T-helper 22 cell (primary cell): ENCODE data around the gene CCNL1.

Experiments
- DNase-seq: peaks from one replicate; pipeline ENCODE4 v3.0.0-alpha.2; 2020; ENCODE audit warnings: low read depth

The CCNL1 gene

DNA sequence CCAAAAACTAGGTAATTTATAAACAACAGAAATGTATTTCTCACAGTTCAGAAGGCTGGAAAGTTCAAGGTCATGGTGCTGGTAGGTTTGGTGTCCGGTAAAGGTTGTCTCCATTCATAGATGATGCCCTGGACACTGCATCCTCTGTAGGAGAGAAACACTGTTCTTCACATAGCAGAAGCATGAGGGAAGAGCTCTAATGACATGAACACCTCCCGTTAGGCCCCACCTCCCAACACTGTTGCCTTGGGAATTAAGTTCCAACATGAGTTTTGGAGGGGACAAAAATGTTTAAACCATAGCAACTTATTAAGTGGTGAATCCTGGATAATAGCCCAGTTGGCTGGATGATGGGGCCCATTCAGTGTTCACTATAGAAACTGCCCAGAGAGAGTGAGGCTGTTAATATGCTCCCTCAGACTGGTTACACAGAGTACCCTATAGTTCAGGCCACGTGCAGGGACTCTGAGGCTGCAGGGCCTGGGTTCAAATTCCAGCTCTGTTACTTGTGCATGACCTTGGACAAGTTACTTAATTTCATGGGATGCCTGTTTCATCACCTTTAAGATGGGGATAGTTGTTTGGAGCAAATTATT, 37.0 kb downstream of the CCNL1 start:
- no peak for DNase-seq

- no peak for DNase-seq
These were observed 37.8 kb downstream of the CCNL1 start for GRCh38 chr3:157122116-157122515.

DNA sequence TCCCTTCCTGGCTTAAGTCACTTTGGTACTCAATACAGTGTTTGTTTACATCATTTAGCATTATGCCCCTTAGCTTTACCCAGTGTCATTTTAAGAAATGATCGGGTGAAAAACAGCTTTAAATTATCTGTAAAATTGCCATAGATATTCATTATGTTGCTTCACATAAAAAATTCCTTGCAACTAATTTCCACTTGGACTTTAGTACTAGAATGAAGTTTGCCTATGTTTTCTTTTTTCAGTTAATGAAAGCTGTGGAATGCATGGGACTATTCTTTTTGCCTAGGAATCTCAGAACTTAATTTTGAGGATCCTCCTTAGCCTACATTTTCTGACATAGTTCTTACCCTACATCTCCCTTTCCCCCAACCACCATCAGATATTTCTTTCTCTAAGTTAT, 38.4 kb downstream of the CCNL1 start:
- no peak for DNase-seq

DNA sequence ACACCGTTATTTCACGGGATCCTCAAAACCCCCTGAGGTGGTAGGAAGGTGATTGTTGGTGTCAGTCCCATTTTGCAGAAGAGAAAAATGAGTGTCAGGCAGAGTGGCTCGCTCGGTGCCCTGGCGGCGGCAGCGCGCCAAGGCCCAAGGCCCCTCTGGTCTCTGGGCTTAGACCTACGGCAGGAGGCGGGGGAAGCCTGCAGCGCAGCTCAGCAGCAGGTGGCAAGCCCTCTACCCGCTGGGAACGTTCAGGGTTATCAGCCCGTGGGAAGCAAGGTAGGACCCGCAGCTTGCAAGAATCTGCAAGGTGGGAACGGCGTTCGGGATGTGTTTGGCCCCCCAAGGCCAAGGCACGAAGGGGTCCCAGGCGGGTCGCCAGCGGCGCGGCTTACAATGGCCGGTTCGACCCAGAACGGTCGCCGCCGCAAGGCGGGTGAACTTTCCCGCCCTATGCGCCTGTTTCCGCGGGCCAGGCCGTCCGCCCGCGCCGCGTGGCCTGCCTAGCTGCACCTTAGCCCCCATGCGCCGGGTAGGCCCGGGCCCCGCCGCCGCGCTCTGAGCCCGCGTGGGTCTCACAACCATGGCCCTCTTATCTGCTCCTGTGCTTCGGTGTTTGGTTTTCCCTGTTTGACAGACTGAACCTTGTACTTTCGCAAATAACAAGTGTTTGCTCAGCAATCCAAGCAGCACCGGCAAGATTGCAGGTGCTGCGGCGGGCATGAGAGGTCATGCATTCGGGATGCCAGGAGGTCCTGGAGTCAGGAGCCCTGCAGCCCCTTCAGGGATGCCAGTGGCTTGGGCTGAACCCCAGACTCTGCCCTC, 39.7 kb downstream of the CCNL1 start:
- no peak for DNase-seq

DNA sequence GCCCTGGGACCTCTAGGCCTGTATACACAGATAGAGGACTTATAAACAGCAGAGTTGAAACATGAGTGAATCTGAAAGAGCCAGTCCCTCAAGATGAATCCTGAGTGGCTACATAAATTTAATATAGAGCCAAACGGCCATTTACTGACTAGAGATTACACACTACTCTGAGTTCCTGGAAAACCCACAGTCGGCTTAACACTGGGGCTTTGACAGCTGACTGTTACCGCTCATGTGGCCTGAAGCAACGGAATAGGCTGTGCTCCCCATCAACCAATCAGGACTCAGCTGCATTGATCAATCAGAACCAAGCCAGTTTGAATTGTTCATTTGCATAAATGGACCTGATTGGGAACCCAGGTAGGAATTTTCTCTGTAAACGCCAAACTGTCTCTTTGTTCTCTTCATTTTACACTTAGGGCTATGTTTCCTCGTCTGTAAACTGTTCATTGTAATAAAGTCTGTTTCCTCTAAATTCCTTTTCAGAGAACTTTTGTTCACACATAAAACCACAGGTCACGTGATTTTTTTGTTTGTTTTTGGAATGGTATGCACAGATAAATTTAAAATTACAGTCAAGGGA, 40.5 kb downstream of the CCNL1 start:
- DNase-seq = no peak

GRCh38 chr3:157117875-157118654, 41.9 kb downstream of the CCNL1 start:
- DNase-seq = no peak

GRCh38 chr3:157117206-157117605, 42.7 kb downstream of the CCNL1 start:
- no peak for DNase-seq

GRCh38 chr3:157116017-157116416, 43.9 kb downstream of the CCNL1 start:
- DNase-seq = no peak

DNA sequence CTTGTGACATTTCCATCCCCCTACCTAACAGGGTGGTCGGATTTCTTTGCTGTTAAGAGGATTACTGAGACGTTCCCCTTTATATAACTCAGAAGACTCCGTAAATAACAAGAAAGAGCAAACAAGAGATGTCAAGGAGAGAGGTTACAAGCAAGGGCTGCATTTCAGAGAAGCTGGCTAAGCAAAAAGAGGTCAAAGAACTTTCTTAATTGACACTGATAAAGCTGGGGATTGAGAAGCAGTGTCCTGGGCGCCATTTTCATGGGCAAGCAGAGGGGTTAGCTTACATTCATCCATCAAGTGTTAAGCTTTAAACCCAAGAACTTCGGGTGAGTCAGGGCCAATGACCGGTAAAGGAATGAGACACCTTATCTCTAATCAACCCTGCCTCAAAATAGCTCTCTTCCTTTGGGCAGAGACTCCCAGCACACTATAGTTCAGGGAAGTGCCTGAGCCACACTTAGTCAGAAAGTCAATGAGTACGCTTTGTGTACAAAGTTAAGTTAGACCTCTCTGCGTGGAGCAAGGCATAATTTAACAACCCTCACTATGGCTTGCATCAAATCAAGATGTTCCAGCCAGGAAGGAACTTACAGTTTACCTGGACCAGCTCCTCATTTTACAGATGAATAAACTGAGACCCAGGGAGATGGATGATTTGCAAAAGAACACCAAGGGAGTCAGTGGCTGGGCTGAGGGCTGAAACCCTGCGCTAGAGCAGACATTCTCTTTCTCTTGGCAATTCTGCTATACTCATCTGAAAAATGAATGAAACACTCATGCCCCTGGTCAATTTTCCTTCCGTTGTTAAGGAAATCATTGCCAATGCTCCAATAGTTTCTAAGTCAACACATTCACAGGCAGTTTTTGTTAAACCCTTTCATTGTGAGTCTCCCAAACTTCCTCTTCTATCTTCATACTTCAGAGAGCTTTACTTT, 44.6 kb downstream of the CCNL1 start:
- no peak for DNase-seq

DNA sequence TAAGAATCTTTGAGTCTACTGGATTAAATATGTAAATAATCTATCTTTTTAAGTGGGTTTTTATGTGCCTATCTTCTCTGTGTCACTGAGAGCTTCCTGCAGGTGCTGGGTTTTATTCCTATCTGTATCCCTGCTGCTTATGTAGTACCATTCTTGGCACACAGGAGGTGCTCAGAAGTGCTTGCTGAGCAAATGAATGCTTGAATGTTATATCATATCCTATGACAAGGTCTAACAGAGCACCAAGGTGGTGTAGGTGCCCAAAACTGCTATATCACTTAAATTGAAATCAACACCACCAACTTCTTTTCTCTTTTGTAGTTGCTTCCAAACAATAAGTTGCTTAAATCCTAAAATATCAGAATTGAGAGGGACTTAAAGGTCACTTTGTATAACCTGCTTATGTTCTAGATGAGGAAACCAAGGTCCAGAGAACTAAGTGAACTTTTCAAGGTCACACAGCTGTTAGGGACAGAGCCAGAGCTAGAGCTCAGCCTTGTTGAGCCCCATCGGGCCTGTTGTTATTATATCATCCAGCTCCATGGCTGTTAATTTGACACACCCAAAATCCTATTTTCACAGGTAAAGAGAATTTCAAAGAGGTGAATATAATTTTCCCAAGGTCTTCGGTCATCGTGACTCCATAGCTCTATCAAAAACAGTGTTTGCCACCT, 46.0 kb downstream of the CCNL1 start:
- DNase-seq = no peak

- DNase-seq = no peak
These were observed 47.4 kb downstream of the CCNL1 start for GRCh38 chr3:157112536-157112935.

DNA sequence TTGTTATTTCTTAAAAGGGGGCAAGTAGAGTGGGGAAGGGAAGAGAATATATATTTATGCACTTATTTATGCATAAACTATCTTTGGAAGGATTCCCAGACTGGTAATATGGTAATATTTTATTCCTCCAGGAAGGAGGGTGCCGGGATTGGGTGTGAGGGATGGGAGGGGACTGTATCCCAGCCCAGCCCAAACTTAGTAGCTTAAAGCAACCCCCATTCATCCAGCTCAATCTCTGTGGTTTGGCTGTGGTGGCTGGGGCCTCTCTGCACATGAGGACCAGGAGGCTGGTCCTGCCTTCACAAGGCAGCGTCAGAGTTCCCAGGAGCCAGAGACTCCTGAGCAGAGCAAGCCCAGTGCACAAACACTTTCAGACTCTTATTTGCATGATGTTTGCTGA, 48.4 kb downstream of the CCNL1 start:
- DNase-seq = no peak

GRCh38 chr3:157110761-157111278, 49.1 kb downstream of the CCNL1 start:
- DNase-seq = no peak

DNA sequence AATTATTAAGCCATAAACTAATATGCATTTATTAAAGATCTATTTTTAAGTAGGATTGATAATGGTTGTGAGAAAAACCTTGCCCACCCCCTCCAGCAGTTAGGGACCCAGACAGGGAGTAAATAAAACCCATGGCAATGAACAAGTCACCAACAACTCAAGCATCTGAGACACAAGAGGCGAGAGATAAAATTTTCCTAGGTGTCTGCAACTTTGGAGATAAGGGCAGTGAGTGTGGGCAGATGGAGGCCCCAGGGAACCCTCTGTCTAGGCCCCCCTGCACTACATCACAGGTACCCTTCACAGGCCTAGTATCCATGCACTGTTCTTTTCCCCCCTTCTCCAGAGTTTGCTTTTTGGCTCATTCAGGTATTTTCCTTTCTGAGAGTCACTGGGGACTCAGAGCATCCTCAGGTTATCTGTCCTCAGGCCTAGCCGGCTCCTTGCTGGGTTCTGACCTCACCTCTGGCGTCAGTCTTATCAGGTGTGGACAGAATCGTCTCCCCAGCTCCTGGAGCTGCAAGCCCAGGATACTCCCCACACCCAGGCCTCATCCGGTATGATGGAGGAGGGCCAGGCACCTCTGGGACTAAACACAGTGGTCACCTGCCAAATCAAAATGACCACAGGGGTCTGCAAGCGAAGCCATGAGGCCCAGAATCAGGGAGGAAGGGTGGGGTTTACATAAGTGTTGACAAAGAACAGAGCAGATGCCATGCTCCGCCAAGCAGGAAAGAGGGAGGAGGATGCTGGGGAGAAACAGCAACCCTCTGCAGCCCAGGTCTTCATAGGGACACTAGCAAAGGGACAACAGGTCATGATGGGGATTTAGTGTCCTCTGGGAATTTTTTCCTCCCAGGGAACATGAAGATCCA, 50.4 kb downstream of the CCNL1 start:
- DNase-seq = no peak

GRCh38 chr3:157107644-157108133, 52.3 kb downstream of the CCNL1 start:
- DNase-seq = no peak

DNA sequence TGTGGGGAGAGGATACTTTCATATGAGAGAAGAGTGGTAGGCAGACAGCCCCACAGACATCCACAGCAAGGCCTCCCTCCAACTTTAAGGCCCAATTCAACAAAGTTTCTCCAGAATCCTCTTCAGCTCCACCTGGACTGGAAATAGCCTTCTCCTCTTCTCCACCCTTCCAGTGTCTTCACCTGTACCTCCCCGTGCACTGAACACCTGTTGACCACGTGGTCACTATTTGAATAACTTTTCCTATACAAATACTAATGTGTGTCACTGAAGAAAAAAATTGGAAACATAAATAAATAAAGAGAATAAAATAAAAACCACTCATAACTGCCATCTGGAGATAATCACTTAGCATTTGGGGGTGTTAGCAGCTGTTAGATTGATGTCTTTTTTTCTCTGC, 52.9 kb downstream of the CCNL1 start:
- no peak for DNase-seq

GRCh38 chr3:157104928-157105652, 54.9 kb downstream of the CCNL1 start:
- no peak for DNase-seq

GRCh38 chr3:157104521-157104920, 55.4 kb downstream of the CCNL1 start:
- no peak for DNase-seq

DNA sequence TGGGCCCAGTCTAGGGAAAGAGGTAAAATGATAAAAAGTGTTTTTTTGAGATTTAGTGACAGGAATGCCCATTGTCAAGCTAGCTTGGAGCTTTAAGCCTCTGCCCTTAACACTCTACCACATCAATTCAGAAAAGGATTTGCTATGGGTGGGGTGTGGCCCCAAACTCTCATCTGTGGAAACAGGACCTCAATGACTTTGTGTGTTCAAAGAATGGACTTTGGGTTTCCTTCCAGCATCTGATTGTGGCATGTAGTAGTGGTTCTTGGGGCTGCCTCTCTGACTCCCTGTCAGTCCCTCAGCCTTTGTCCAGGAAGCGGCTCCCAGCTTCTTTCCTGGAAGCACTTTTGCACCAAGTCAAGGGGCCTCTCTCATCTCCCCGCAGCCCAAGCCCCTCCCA, 56.1 kb downstream of the CCNL1 start:
- DNase-seq = no peak
